HG02885 (cell line): ENCODE data around the gene SMIM22.
"Not testable (repeated sequence)": the region's sequence is repeated elsewhere in the genome, so short reads cannot be mapped to it uniquely, and the experiment has no call there.

Experiments used
- ATAC-seq: cut with Tn5 transposase; IDR thresholded peaks from one replicate; pipeline ENCODE4 v1.9.1; 2021; ENCODE audit warnings: mild to moderate bottlenecking; ENCODE audit not compliant: unreplicated experiment, poor library complexity

SMIM22 gene

GRCh38 chr16:4768549-4769305 lies 26.4 kb upstream of the SMIM22 start:
- ATAC-seq, result peak; percentile 67

DNA sequence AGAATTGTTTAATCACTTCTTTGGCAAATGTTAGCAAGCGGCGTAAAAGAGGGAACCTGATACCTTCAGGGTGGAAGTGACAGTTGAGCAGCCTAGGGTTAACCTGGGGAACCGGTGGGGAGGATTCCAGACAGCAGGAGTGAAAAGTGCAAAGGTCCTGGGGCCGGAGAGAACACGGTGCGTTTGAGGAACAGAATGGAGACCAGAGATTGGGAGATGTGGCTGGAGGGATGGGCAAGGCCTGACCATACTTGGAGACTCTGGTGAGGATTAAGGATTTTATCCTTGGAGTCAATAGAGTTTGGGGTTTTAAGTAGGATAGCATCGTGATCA lies 25.9 kb upstream of the SMIM22 start:
- ATAC-seq, result no peak

DNA sequence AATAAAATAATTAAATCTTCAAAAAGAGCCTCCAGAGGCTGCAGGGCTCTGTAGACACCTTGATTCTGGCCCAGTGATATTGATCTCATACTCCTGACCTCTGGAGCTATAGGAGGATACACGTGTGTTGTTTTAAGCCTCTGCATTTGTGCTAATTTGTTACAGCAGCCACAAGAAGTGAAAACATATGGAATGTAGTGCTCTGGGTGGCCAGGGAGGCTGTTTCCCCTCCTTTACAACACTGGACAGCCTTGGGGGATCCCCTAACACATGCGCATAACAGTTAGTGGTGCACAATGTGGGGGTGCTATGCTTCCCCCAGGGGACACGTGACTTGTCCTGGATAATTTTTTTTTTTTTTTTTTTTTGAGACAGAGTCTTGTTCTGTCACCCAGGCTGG lies 23.5 kb upstream of the SMIM22 start:
- no peak for ATAC-seq

DNA sequence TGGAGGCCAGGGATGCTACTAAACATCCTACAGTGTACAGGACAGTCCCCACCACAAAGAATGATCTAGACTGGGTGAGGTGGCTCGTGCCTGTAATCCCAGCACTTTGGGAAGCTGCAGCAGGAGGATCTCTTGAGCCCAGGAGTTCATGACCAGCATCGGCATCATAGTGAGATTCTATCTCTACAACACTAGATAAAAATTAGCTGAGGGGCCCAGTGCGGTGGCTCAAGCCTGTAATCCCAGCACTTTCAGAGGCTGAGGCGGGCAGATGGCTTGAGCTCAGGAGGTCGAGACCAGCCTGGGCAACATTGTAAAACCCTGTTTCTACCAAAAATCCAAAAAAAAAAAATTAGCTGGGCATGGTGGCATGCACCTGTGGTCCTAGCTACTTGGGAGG lies 22.8 kb upstream of the SMIM22 start:
- no peak for ATAC-seq

- ATAC-seq, result no peak
Measured at GRCh38 chr16:4775005-4775404, 20.2 kb upstream of the SMIM22 start.

GRCh38 chr16:4776141-4776705 lies 18.9 kb upstream of the SMIM22 start:
- ATAC-seq, result no peak

DNA sequence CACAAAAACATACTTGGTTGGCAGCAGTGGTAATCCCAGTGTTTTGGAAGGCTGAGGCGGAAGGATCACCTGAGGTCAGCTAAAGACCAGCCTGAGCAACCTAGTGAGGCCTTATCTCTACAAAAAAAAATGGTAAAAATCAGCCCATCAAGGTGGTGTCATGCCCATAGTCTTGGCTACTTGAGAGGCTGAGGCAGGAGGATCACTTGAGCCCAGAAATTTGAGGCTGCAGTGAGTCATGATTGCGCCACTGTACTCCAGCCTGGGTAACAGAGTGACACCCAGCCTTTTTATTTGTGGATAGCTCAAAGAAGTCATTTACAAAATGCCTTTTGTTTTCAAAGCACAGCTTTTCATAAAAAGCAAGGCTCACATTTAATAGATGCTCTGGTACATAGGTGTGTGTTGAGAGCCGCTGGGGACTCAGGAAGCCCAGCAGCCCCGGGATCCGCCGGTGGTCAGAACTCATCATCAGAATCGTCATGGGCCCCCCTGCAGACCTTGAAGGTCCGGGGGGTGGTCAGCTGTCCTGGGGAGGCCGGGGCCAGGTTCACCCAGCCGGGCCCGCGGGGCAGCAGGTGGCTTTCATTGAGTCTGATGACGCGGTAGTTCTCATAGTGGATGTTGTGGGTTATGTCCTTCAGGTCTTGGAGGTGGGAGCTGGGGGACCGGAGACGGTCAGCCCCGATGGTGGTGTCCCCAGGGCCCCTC lies 17.7 kb upstream of the SMIM22 start:
- ATAC-seq, result no peak

GRCh38 chr16:4778050-4778392 lies 17.1 kb upstream of the SMIM22 start:
- ATAC-seq, result no peak

DNA sequence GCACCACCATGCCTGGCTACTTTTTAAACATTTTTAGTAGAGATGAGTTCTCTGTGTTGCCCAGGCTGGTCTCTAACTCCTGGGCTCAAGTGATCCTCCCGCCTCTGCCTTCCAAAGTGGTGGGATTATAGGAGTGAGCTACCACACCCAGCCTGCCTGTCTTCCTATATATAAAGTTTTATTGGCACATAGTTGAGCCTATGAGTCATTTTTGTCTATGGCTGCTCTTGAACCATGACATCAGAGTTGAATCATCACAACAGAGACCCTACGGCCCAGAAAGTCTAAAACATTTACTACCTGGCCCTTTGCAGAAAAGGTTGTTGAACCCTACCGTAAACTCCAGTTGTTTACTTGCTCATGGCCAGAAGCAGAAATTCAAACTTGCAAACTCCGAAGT lies 14.9 kb upstream of the SMIM22 start:
- no peak for ATAC-seq

- ATAC-seq, result no peak
Measured at GRCh38 chr16:4783251-4783950, 11.8 kb upstream of the SMIM22 start.

DNA sequence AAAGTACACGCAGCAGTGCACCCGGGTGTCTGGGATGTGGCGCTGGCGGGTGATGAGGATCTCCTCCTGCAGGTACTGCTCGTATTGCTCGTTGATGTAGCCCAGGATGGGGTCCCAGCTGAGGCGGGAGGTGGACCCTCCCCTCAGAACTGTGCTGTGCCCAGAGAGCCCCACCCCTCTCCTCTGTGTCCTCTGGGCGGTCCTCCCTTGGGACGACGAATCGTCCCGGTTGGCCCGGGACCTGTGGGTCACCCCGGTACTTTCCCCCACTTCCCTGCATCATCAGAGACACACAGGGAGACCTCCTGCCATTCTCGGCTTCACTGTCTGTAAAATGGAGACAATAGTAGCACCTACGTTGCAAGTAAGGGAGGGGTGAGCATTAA lies 11.2 kb upstream of the SMIM22 start:
- ATAC-seq, result no peak

DNA sequence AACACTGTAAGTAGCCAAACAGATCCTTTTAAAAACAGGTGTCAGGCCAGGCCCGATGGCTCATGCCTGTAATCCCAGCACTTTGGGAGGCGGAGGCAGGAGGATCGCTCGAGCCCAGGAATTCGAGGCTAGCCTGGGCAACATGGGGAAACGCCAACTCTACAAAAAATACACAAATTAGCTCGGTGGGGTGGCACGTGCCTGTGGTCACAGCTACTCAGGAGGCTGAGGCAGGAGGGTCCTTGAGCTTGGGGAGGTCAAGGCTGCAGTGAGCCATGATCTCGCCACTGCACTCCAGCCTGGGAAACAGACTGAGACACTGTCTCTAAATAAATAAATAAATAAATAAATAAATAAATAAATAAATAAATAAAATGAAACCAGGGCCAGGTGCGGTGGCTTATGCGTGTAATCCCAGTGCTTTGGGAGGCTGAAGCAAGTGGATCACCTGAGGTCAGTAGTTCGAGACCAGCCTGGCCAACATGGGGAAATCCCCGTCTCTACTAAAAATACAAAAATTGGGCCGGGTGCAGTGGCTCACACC lies 10.7 kb upstream of the SMIM22 start:
- not testable (repeated sequence) for ATAC-seq

DNA sequence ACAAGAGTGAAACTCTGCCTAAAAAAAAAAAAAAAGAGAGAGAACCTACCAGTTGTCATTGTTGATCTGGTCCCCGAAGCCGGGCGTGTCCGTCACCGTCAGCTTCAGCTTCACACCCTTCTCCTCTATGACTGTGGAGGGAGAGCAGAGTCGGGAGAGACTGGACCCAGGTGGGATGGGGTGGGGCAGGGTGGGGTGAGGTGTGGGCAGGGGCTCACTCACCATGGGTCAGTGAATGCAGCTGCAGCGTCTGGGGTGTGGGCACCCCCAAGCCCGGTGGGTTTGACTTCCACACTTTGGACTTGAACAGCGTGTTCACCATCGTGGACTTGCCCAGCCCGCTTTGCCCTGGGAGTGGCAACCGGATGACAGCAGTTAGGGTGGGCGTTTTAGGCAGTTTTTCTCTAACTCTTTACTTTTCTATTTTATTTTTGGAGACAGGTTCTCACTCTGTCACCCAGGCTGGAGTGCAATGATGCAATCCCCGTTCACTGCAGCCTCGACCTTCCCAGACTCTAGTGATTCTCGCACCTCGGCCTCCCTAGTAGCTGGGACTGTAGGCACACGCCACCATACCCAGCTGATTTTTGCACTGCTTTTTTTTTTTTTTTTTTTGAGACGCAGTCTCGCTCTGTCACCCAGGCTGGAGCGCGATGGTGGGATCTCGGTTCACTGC lies 9.3 kb upstream of the SMIM22 start:
- ATAC-seq, result no peak

- no peak for ATAC-seq
Measured at GRCh38 chr16:4787068-4787467, 8.1 kb upstream of the SMIM22 start.

DNA sequence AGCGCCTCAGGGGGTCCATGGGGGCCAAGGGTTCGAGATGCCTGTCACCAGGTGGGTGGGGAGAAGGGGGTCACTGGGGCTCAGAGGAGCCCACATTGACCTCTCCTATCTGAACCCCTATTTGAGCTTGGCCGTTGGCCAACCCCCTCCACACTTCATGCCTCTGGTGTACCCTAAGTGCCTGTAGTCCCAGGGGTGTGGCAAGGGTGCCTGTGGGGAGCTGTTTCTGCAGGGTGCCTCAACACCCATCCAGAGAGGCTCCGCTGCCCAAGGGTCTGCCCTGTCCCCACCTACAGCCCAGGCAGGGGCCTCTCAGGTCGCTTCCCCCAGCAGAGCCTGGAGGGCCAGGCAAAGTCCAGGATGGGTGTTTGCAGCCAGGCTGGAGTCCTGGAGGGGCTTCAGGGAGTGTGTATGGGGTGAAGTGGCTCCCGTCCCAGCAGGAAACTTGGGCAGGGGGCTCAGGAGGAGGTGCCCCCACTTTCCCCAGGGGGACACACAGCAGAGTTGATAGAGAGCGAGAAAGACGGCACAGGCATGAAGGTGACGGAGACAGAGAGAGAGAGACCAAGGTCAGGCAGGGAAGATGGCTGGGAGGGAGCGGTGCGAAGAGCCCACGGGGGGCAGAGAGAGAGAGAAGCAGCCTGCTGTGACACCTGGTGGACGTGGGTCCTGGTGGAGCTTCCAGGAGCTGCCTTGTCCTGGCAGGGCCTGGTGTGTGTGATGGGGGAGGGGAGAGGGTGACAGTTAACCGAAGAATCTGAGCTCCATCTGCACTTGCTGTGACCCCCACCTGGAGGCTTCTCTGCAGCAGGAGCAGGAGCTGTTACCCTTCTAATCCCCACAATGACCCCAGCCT lies 7.3 kb upstream of the SMIM22 start, which contains the start of gene SEPTIN12:
Gene SEPTIN12 (minus strand): TSS at position 719 of the 856 bp plus-strand sequence. CDS start 700 bp downstream, at position 19.
- no peak for ATAC-seq

- no peak for ATAC-seq
Measured at GRCh38 chr16:4788489-4788889, 6.7 kb upstream of the SMIM22 start.

GRCh38 chr16:4788910-4789309 lies 6.3 kb upstream of the SMIM22 start:
- ATAC-seq, result no peak

- no peak for ATAC-seq
Measured at GRCh38 chr16:4790261-4790660, 4.9 kb upstream of the SMIM22 start.

GRCh38 chr16:4790871-4791270 lies 4.3 kb upstream of the SMIM22 start:
- ATAC-seq, result no peak
